Fibroblast of pulmonary artery (primary cell): Measurements from ENCODE around the gene EIF3B.

ENCODE experiments used
- DNase-seq: peaks from one replicate; pipeline ENCODE4 v3.0.0-alpha.2; 2010; ENCODE audit warnings: low read depth
- H3K4me3 ChIP-seq: replicated peaks from 2 replicates; pipeline ENCODE4 v1.5.1; 2011; ENCODE audit warnings: low read depth, mild to moderate bottlenecking, control low read depth, low read length, moderate library complexity
- TF ChIP-seq, protein P1 (sequence below): IDR thresholded peaks from 2 replicates; pipeline ENCODE4 v1.5.1; 2011; ENCODE audit warnings: mild to moderate bottlenecking, control low read depth, low read length, inconsistent platforms; ENCODE audit errors: missing control alignments

The EIF3B gene

DNA sequence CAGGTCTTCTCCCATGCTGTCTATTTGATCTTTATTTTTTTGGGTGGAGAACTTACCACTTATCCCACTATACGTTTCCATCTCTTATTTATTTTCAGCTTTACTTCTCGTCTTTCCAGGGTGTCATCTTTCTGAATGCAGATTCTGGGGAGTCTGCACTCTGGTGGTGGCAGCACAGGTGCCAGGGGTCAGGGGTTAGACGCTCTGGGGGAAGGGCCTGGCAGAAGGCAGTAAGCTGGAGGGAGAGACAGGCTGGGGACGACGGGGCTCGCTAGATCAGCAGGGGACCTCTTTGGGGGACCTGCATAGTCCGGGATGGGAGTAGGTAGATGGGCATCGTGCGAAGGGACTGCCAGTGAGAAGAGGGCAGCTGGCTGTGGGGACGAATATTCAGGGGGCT lies 71.1 kb downstream of the EIF3B start:
- TF ChIP-seq, protein P1, sequence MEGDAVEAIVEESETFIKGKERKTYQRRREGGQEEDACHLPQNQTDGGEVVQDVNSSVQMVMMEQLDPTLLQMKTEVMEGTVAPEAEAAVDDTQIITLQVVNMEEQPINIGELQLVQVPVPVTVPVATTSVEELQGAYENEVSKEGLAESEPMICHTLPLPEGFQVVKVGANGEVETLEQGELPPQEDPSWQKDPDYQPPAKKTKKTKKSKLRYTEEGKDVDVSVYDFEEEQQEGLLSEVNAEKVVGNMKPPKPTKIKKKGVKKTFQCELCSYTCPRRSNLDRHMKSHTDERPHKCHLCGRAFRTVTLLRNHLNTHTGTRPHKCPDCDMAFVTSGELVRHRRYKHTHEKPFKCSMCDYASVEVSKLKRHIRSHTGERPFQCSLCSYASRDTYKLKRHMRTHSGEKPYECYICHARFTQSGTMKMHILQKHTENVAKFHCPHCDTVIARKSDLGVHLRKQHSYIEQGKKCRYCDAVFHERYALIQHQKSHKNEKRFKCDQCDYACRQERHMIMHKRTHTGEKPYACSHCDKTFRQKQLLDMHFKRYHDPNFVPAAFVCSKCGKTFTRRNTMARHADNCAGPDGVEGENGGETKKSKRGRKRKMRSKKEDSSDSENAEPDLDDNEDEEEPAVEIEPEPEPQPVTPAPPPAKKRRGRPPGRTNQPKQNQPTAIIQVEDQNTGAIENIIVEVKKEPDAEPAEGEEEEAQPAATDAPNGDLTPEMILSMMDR = no peak
- H3K4me3 ChIP-seq = no peak overlapping the region
- no peak for DNase-seq
